Adrenal gland (tissue), 12 donors: ENCODE data around the gene ERC2. TPM values are rescaled to one million over a fixed set of nuclear protein-coding genes. Genes with fewer than 3 reads are reported as not detected.

Source experiments
- DNase-seq, 7 donors: peaks; one replicate each; pipeline ENCODE4 v3.0.0-alpha.2; 2019 to 2020
- H3K27ac ChIP-seq, 5 donors: fragments of 200-600 bp; sonication (generic) in 4 of 5; 1 replicate in 3 of 5; 2 replicates in 2 of 5; pipeline versions ENCODE4 v1.5.1 to v1.8.0; 2016 to 2020; ENCODE audit warnings: mild to moderate bottlenecking in 1 of 5
- H3K27me3 ChIP-seq: fragments of 200-600 bp; 2 replicates; pipeline ENCODE4 v1.8.0; 2021
- H3K36me3 ChIP-seq, 2 donors: fragments of 200-600 bp; replicated peaks in 1 of 2; 1 replicate in 1 of 2; 2 replicates in 1 of 2; pipeline versions ENCODE4 v1.5.1 to v1.8.0; 2018 to 2022
- H3K4me1 ChIP-seq, 2 donors: fragments of 200-600 bp; replicated peaks in 1 of 2; 1 replicate in 1 of 2; 2 replicates in 1 of 2; pipeline versions ENCODE4 v1.5.1 to v1.8.0; 2018 to 2021
- H3K4me3 ChIP-seq, 4 donors: fragments of 200-600 bp; sonication (generic) in 3 of 4; one replicate each; pipeline ENCODE4 v1.5.1; 2016 to 2018
- H3K9me3 ChIP-seq, 3 donors: fragments of 200-600 bp; sonication (generic) in 1 of 3; replicated peaks in 1 of 3; 1 replicate in 2 of 3; 2 replicates in 1 of 3; pipeline versions ENCODE4 v1.5.1 to v1.8.0; 2016 to 2021
- CTCF ChIP-seq, 6 experiments: fragments of 450-650 bp in 4 of 6; fragments of 200-600 bp in 2 of 6; sonication (generic) in 1 of 6; IDR thresholded peaks; 1 replicate in 5 of 6; 2 replicates in 1 of 6; pipeline versions ENCODE4 v1.5.1 to v1.8.0; 2016 to 2021; ENCODE audit warnings: antibody characterized with exemption in 6 of 6, mild to moderate bottlenecking in 2 of 6, moderate library complexity in 1 of 6
- POLR2A ChIP-seq, 2 donors: fragments of 450-650 bp; IDR thresholded peaks; one replicate each; pipeline ENCODE4 v1.6.1; 2017; ENCODE audit warnings: antibody characterized with exemption in 2 of 2, mild to moderate bottlenecking in 2 of 2, moderate library complexity in 1 of 2
- WGBS, 4 donors: extraction: QIAGEN DNeasy Blood & Tissue Kit in 2 of 4; methylation state at CpG; one replicate each; pipeline versions ENCODE4 v1.1.5 to v1.1.7; 2013 to 2017; 5-methylcytosine and 5-hydroxymethylcytosine counted together
- intact Hi-C, 2 donors: fragments of 100-400 bp; cut with DNase I; formaldehyde crosslinking; loops; one replicate each; pipeline versions ENCODE4 v1.14.1 to v1.15.0; 2022 to 2023
- polyA plus RNA-seq, 3 donors: library from polyadenylated mRNA; stranded (reverse); fragments of 200-250 nt in 2 of 3; fragments of 350-450 nt in 1 of 3; fragmentation: Illumina TruSeq in 1 of 3; extraction: RNeasy Lipid Tissue Mini Kit (QIAGEN cat#74804) in 1 of 3; gene quantifications; one replicate each; pipeline ENCODE4 v1.2.3, GENCODE V29; 2013 to 2014
- total RNA-seq, 9 donors: library from RNA; depleted of rRNA in 4 of 9; stranded (reverse); fragments of >200 nt in 4 of 9; fragments of 120-200 nt in 1 of 9; fragmentation: NEBNext Ultra II Directional in 1 of 9; extraction: Animal tissue kit (Norgen Biotek cat#: 25700) in 1 of 9; gene quantifications; one replicate each; pipeline versions ENCODE4 v1.1.0 to v1.2.4, GENCODE V29; 2013 to 2023
- donor health status: healthy with polysubstance abuse.
- donor health status: Bipolar disorder and iron deficiency.
- donor health status: DM: yes; HTN: yes; CAD: no.
- donor health status: DM: no; HTN: no; CAD: no.
- donor health status: DM: no; HTN: no; CAD: no.
- donor health status: DM: yes; HTN: yes; CAD: no.

Gene ERC2
- total and polyA plus RNA-seq, 12 donors: 0.47 to 5.8 (median 1.5) TPM

- Histone ChIP-seq H3K9me3 (no peaks in the 10 kb centered on the region), H3K4me1 (no peaks in the 10 kb centered on the region), H3K4me3 (no peak overlapping the region), H3K27ac (no peak overlapping the region), H3K27me3 (no peaks in the 10 kb centered on the region), H3K36me3 (no peaks in the 10 kb centered on the region)
- WGBS, 4 donors: 54 to 81% (median 77%) methylated on average over 1 of the region's 1 CpG
- DNase-seq: no peak
- intact Hi-C loops: no loop called here
- TF ChIP-seq POLR2A (IDR thresholded peaks at IDR 0.05) (no peak), CTCF (IDR thresholded peaks at IDR 0.05) (no peak)
These were observed 533.5 kb downstream of the ERC2 start for GRCh38 chr3:55934771-55935170.

- Histone ChIP-seq H3K4me1 (no peaks in the 10 kb centered on the region), H3K27ac (no peak overlapping the region), H3K36me3 (no peaks in the 10 kb centered on the region), H3K4me3 (no peak overlapping the region), H3K27me3 (no peaks in the 10 kb centered on the region), H3K9me3 (no peaks in the 10 kb centered on the region)
- TF ChIP-seq CTCF (IDR thresholded peaks at IDR 0.05) (no peak), POLR2A (IDR thresholded peaks at IDR 0.05) (no peak)
- no peak for DNase-seq
- intact Hi-C loops: no loop called here
- WGBS, 4 donors: 81 to 92% (median 89%) methylated on average over 4 of the region's 4 CpGs
These were observed 539.0 kb downstream of the ERC2 start for GRCh38 chr3:55929154-55929869.

- H3K27ac ChIP-seq: no peak overlapping the region
- no peaks in the 10 kb centered on the region for H3K4me1 ChIP-seq
- no peaks in the 10 kb centered on the region for H3K9me3 ChIP-seq
- no peak for DNase-seq
- H3K4me3 ChIP-seq: no peak overlapping the region
- no peaks in the 10 kb centered on the region for H3K36me3 ChIP-seq
- 66 to 82% (median 77%) methylated on average over 1 of the region's 1 CpG; no CpG with 5 or more reads in 1 of the 4 donors for WGBS, 4 donors
- no peak for TF ChIP-seq CTCF (IDR thresholded peaks at IDR 0.05)
- no peak for TF ChIP-seq POLR2A (IDR thresholded peaks at IDR 0.05)
- no peaks in the 10 kb centered on the region for H3K27me3 ChIP-seq
- intact Hi-C loops: no loop called here
These were observed 544.6 kb downstream of the ERC2 start for GRCh38 chr3:55923626-55924025.

GRCh38 chr3:55923207-55923606 is 545.1 kb downstream of the ERC2 start:
- TF ChIP-seq POLR2A (IDR thresholded peaks at IDR 0.05): no peak
- TF ChIP-seq CTCF (IDR thresholded peaks at IDR 0.05): no peak
- Histone ChIP-seq H3K4me1 (no peaks in the 10 kb centered on the region), H3K36me3 (no peaks in the 10 kb centered on the region), H3K27ac (no peak overlapping the region), H3K9me3 (no peaks in the 10 kb centered on the region), H3K27me3 (no peaks in the 10 kb centered on the region), H3K4me3 (no peak overlapping the region)
- WGBS, 4 donors: 69 to 81% (median 75%) methylated on average over 2 of the region's 2 CpGs
- no peak for DNase-seq
- intact Hi-C loops: no loop called here
